Measurements from ENCODE around the gene SH3GL1. TPM values are rescaled to one million over a fixed set of nuclear protein-coding genes. Genes with fewer than 3 reads are reported as not detected.

SH3GL1 gene
- total and polyA plus RNA-seq, 10 of the 15 experiments (the other 5 are each of a cell fraction or from before 2014, with no cell fraction given) = 0.93 to 47.4 (median 28.4) TPM

- TF ChIP-seq CHD2 (IDR thresholded peaks at IDR 0.05; ENCODE audit: borderline replicate concordance, low read depth, low read length) (no peak), POLR2AphosphoS5 (IDR thresholded peaks at IDR 0.05; ENCODE audit: low read length) (no peak), HDAC6 (IDR thresholded peaks at IDR 0.05; ENCODE audit: unreplicated experiment) (no peak), ETV6 (conservative IDR thresholded peaks at IDR 0.05 in 1 of 2, IDR thresholded peaks at IDR 0.05 in 1 of 2; ENCODE audit: borderline replicate concordance in 1 of 2, low read depth in 1 of 2) (no peak), RUNX3 (IDR thresholded peaks at IDR 0.05; ENCODE audit: low read length) (no peak), STAT1 (conservative IDR thresholded peaks at IDR 0.05) (no peak), CHD1 (IDR thresholded peaks at IDR 0.05; ENCODE audit: low read depth, low read length) (no peak), ATF2 (IDR thresholded peaks at IDR 0.05; ENCODE audit: low read length) (no peak), ZSCAN29 (IDR thresholded peaks at IDR 0.05) (no peak), EGR1 (IDR thresholded peaks at IDR 0.05; ENCODE audit: borderline replicate concordance in 1 of 2, low read depth in 2 of 2, low read length in 2 of 2) (no peak), SREBF1 (IDR thresholded peaks at IDR 0.05; ENCODE audit: low read length) (no peak), POLR2A (IDR thresholded peaks at IDR 0.05; ENCODE audit: low read depth, low read length) (no peak), E4F1 (IDR thresholded peaks at IDR 0.05; ENCODE audit: borderline replicate concordance, partially characterized antibody) (no peak)
- Histone ChIP-seq H3K9me3 (replicated peaks; ENCODE audit: control insufficient read depth, insufficient read depth, low read length) (no peaks in the 10 kb centered on the region), H3K4me1 (ENCODE audit: control insufficient read depth, insufficient read depth, low read length) (peaks cover 3% of the 10 kb centered on the region; the same call in 1 of the 2 replicates), H2AFZ (ENCODE audit: control insufficient read depth, low read depth, low read length) (no peak overlapping the region), H3K79me2 (ENCODE audit: control insufficient read depth, insufficient read depth, low read length) (peaks cover 48% of the 10 kb centered on the region), H3K4me2 (ENCODE audit: control insufficient read depth, insufficient read depth) (no peak overlapping the region), H4K20me1 (ENCODE audit: control insufficient read depth, insufficient read depth) (no peaks in the 10 kb centered on the region; the same call in 1 of the 2 replicates), H3K27ac (ENCODE audit: control insufficient read depth, insufficient read depth) (no peak overlapping the region), H3K36me3 (ENCODE audit: control insufficient read depth in 2 of 2, insufficient read depth in 2 of 2, low read length in 1 of 2) (peaks cover 6 to 17% of the 10 kb centered on the region in 2 experiments; a peak in 3 of 4 replicates), H3K27me3 (replicated peaks in 1 of 2; ENCODE audit: control insufficient read depth in 2 of 2, insufficient read depth in 2 of 2, low read length in 1 of 2) (no peaks in the 10 kb centered on the region), H3K4me3 (no peak overlapping the region), H3K9ac (ENCODE audit: control insufficient read depth, insufficient read depth, low read length) (no peak overlapping the region)
- ATAC-seq (no peak), FAIRE-seq (no peak), DNase-seq (ENCODE audit: low read depth, low spot score) (no peak)
- RAD21 ChIA-PET (ENCODE audit: unreplicated experiment) = no interaction called here
- in situ Hi-C loops (cut with MboI) (no loop called here), intact Hi-C loops (cut with micrococcal nuclease; ENCODE audit: unreplicated experiment) (no loop called here)
- SMC1A ChIA-PET (ENCODE audit: uncharacterized antibody, unreplicated experiment) = interaction anchor here (2.8 kb wide), 1 partner anchor 8 kb away, joined by 10 read pairs; no protein-coding TSS in a partner anchor
- no TSS peak for BruUV-seq (replicated peaks)
- CTCF ChIA-PET = no interaction called here
- POLR2A ChIA-PET = interaction anchor here (0.6 to 1.0 kb wide), 3 partner anchors 11 to 1425 kb away, joined by 3 to 4 read pairs (median 4); partner anchors contain the start of gene MPND
- WGBS (ENCODE audit: insufficient coverage, insufficient replicate concordance, low lambda C conversion rate, missing lambda C conversion rate) = 95% methylated on average over 7 of the region's 7 CpGs
Observed at GRCh38 chr19:4406626-4407025, 6.3 kb upstream of the SH3GL1 start.
